ENCODE data around the gene BCL2. TPM values are rescaled to one million over a fixed set of nuclear protein-coding genes. Genes with fewer than 3 reads are reported as not detected.

BCL2 gene
- total RNA-seq, 1 experiment from 2014 or later = 2.5 TPM

GRCh38 chr18:63083020-63083531, 236.5 kb downstream of the BCL2 start:
- ChIA-PET POLR2A (no interaction called here), RAD21 (ENCODE audit: low non-redundant PET in 1 of 2, low total read pairs in 2 of 2, uncharacterized antibody in 2 of 2, unreplicated experiment in 2 of 2) (no interaction called here), CTCF (no interaction called here)
- Histone ChIP-seq H3K79me2 (ENCODE audit: insufficient read depth, low read length) (no peaks in the 10 kb centered on the region), H4K20me1 (ENCODE audit: insufficient read depth) (no peaks in the 10 kb centered on the region), H3K9ac (ENCODE audit: low read length) (no peak overlapping the region), H3K36me3 (ENCODE audit: control insufficient read depth in 1 of 2, insufficient read depth in 2 of 2, low read length in 2 of 2) (no peaks in the 10 kb centered on the region), H3K4me3 (replicated peaks in 1 of 2; ENCODE audit: low read depth in 1 of 2, low read length in 2 of 2) (no peak overlapping the region), H3K4me1 (ENCODE audit: control insufficient read depth in 1 of 2, insufficient read depth in 2 of 2, low read length in 2 of 2) (no peaks in the 10 kb centered on the region), H3K27ac (ENCODE audit: low read depth, low read length) (no peak overlapping the region), H3K9me2 (ENCODE audit: insufficient read depth) (no peaks in the 10 kb centered on the region), H3K4me2 (ENCODE audit: low read length) (no peak overlapping the region), H3K27me3 (ENCODE audit: insufficient read depth, low read length) (no peaks in the 10 kb centered on the region), H2AFZ (ENCODE audit: low read depth, low read length, poor library complexity, severe bottlenecking) (no peak overlapping the region), H3K9me3 (ENCODE audit: control insufficient read depth in 1 of 2, insufficient read depth in 1 of 2, low read depth in 1 of 2, low read length in 2 of 2) (peaks cover 0 to 3% of the 10 kb centered on the region in 2 experiments; a peak in 1 of 4 replicates)
- DNase-seq (ENCODE audit: low read depth, low spot score) = no peak
- TF ChIP-seq SIN3A (IDR thresholded peaks at IDR 0.05; ENCODE audit: low read depth) (no peak), YY1 (IDR thresholded peaks at IDR 0.05; ENCODE audit: extremely low read depth, insufficient replicate concordance, low read depth, low read length) (no peak), ELF1 (IDR thresholded peaks at IDR 0.05; ENCODE audit: borderline replicate concordance, low read depth) (no peak), TCF7L2 (IDR thresholded peaks at IDR 0.05; ENCODE audit: borderline replicate concordance, extremely low read depth, insufficient read depth, insufficient read length) (no peak), EZH2phosphoT487 (IDR thresholded peaks at IDR 0.05; ENCODE audit: borderline replicate concordance) (no peak), CTCF (IDR thresholded peaks at IDR 0.05 in 2 of 3, conservative IDR thresholded peaks at IDR 0.05 in 1 of 3; ENCODE audit: borderline replicate concordance in 1 of 3, insufficient read depth in 1 of 3, low read depth in 2 of 3, low read length in 2 of 3) (no peak), POLR2AphosphoS5 (IDR thresholded peaks at IDR 0.05; ENCODE audit: low read depth, low read length) (no peak), SP1 (IDR thresholded peaks at IDR 0.05; ENCODE audit: low read depth) (no peak), EZH2 (IDR thresholded peaks at IDR 0.05) (no peak), CEBPB (IDR thresholded peaks at IDR 0.05; ENCODE audit: low read depth) (no peak), SRF (IDR thresholded peaks at IDR 0.05; ENCODE audit: low read depth) (no peak), ZNF274 (IDR thresholded peaks at IDR 0.05; ENCODE audit: low read depth, low read length) (no peak), MAX (IDR thresholded peaks at IDR 0.05) (no peak), FOSL1 (IDR thresholded peaks at IDR 0.05; ENCODE audit: low read depth) (no peak)
- intact Hi-C loops (cut with micrococcal nuclease) = no loop called here
- no TSS peak for BruUV-seq (replicated peaks)
- no peak for ATAC-seq
